K562 (cell line): ENCODE results near the gene CDADC1. TPM values are rescaled to one million over a fixed set of nuclear protein-coding genes. Genes with fewer than 3 reads are reported as not detected.

Experiments used
- ATAC-seq: fragments of 200-7000 bp; cut with Tn5 transposase; 3 replicates; pipeline ENCODE4 v1.9.1; 2020; ENCODE audit warnings: moderate library complexity
- BruUV-seq: library from RNA; stranded (reverse); fragments of 400-500 nt; replicated peaks from 2 replicates; lab custom pipeline; 2021; lab: Mats Ljungman, UMichigan
- CTCF ChIA-PET: fragments of 300-600 bp; formaldehyde crosslinking; extraction: SDS; loops from one replicate; lab custom pipeline; 2021; ENCODE audit warnings: low intra/inter-chr PET ratio; lab: Yijun Ruan, JAX
- POLR2A ChIA-PET: fragments of 300-600, 350-650 bp; sonication (Branson Sonifier 250); formaldehyde crosslinking; extraction: SDS; loops from one replicate; lab custom pipeline; 2021; ENCODE audit warnings: antibody characterized with exemption, inconsistent platforms; lab: Yijun Ruan, JAX
- DNase-seq, 4 experiments: peaks; one replicate each; pipeline versions ENCODE4 v3.0.0 to v3.0.0-alpha.2; 2011 to 2018; ENCODE audit warnings: low spot score in 3 of 4, mixed read lengths in 3 of 4; ENCODE audit errors: extremely low read depth in 1 of 4
- FAIRE-seq: peaks from 2 replicates; lab custom pipeline; 2011; peaks lifted over from hg19 to GRCh38; lab: Jason Lieb, UNC
- H2AFZ ChIP-seq: 2 replicates; pipeline ENCODE4 v1.6.0; 2011; ENCODE audit warnings: low read depth, low read length, control low read depth, inconsistent platforms
- H3K27ac ChIP-seq: fragments of 200-600 bp; 3 replicates; pipeline ENCODE4 v1.8.0; 2011; ENCODE audit warnings: low read depth, mild to moderate bottlenecking, control low read depth, inconsistent platforms, low read length, moderate library complexity, mixed read lengths; ENCODE audit errors: extremely low read depth
- H3K27me3 ChIP-seq, 2 experiments: fragments of 300-600 bp in 1 of 2; 2 replicates in 1 of 2; 3 replicates in 1 of 2; pipeline versions ENCODE4 v1.6.0 to v1.8.0; 2011; ENCODE audit warnings: inconsistent platforms in 2 of 2, low read length in 2 of 2, mild to moderate bottlenecking in 1 of 2, mixed read lengths in 1 of 2, moderate library complexity in 1 of 2; ENCODE audit not compliant: control insufficient read depth in 2 of 2, insufficient read depth in 2 of 2
- H3K36me3 ChIP-seq: fragments of 300-600 bp; 3 replicates; pipeline ENCODE4 v1.8.0; 2011; ENCODE audit warnings: mild to moderate bottlenecking, low read length, inconsistent platforms; ENCODE audit not compliant: control insufficient read depth, insufficient read depth
- H3K4me1 ChIP-seq, 2 experiments: fragments of 200-600 bp in 1 of 2; replicated peaks in 1 of 2; 2 replicates in 1 of 2; 3 replicates in 1 of 2; pipeline versions ENCODE4 v1.5.1 to v1.8.0; 2011; ENCODE audit warnings: inconsistent platforms in 2 of 2, low read length in 2 of 2, mild to moderate bottlenecking in 1 of 2, mixed read lengths in 1 of 2, moderate library complexity in 1 of 2; ENCODE audit not compliant: control insufficient read depth in 2 of 2, insufficient read depth in 2 of 2
- H3K4me2 ChIP-seq: 2 replicates; pipeline ENCODE4 v1.6.1; 2011; ENCODE audit warnings: low read length, control low read depth, inconsistent platforms, mixed read lengths; ENCODE audit not compliant: insufficient read depth
- H3K4me3 ChIP-seq: fragments of 200-600 bp; sonication (generic), shearing (Covaris generic); 2 replicates; pipeline ENCODE4 v1.5.1; 2016; ENCODE audit warnings: control low read depth, inconsistent platforms
- H3K79me2 ChIP-seq: fragments of 200-600 bp; 3 replicates; pipeline ENCODE4 v1.8.0; 2011; ENCODE audit warnings: low read length, inconsistent platforms; ENCODE audit not compliant: control insufficient read depth, insufficient read depth
- H3K9ac ChIP-seq, 2 experiments: 2 replicates each; pipeline versions ENCODE4 v1.6.0 to v1.6.1; 2011; ENCODE audit warnings: low read depth in 2 of 2, low read length in 2 of 2, control low read depth in 1 of 2, inconsistent platforms in 1 of 2, mild to moderate bottlenecking in 1 of 2, mixed read lengths in 1 of 2; ENCODE audit not compliant: insufficient read depth in 1 of 2
- H3K9me1 ChIP-seq: one replicate; pipeline ENCODE4 v1.6.0; 2011; ENCODE audit warnings: inconsistent platforms, mild to moderate bottlenecking, low read length, moderate library complexity; ENCODE audit not compliant: control insufficient read depth, insufficient read depth
- H3K9me3 ChIP-seq: replicated peaks from 2 replicates; pipeline ENCODE4 v1.5.1; 2011; ENCODE audit warnings: low read depth, low read length, inconsistent platforms; ENCODE audit not compliant: control insufficient read depth, insufficient read depth
- H4K20me1 ChIP-seq: replicated peaks from 2 replicates; pipeline ENCODE4 v1.6.1; 2011; ENCODE audit warnings: low read length, inconsistent platforms, mixed read lengths; ENCODE audit not compliant: control insufficient read depth, insufficient read depth
- ARHGAP35 ChIP-seq: fragments of 450-650 bp; IDR thresholded peaks from 2 replicates; pipeline ENCODE4 v1.6.1; 2018; ENCODE audit not compliant: partially characterized antibody
- ATF7 ChIP-seq: fragments of 450-650 bp; IDR thresholded peaks from 2 replicates; pipeline ENCODE4 v1.7.1; 2014; ENCODE audit warnings: mild to moderate bottlenecking, moderate library complexity
- CBX8 ChIP-seq: fragments of 200-600 bp; sonication (generic); IDR thresholded peaks from 2 replicates; pipeline ENCODE4 v1.6.1; 2012; ENCODE audit warnings: borderline replicate concordance, mixed run types, low read depth, mild to moderate bottlenecking, moderate library complexity, mixed read lengths, low read length, control low read depth, inconsistent platforms; ENCODE audit not compliant: poor library complexity, severe bottlenecking; ENCODE audit errors: extremely low read depth
- DMBX1 ChIP-seq: fragments of 250-450 bp; sonication (Bioruptor Pico); IDR thresholded peaks from 2 replicates; pipeline ENCODE4 v1.8.0; 2022; ENCODE audit warnings: inconsistent platforms, mild to moderate bottlenecking, moderate library complexity, borderline replicate concordance
- EWSR1 ChIP-seq: fragments of 450-650 bp; IDR thresholded peaks from 2 replicates; pipeline ENCODE4 v1.6.1; 2018; ENCODE audit warnings: borderline replicate concordance, mild to moderate bottlenecking, low read depth, moderate library complexity; ENCODE audit not compliant: partially characterized antibody
- FOXM1 ChIP-seq, 2 experiments: fragments of 450-650 bp in 1 of 2; sonication (generic) in 1 of 2; formaldehyde crosslinking in 1 of 2; IDR thresholded peaks; 2 replicates each; pipeline versions ENCODE4 v1.6.1 to v1.9.0; 2017 to 2022; ENCODE audit warnings: low read depth in 2 of 2, mild to moderate bottlenecking in 2 of 2, missing genetic modification reagents in 1 of 2, moderate library complexity in 1 of 2
- HNRNPK ChIP-seq: fragments of 200-400 bp; formaldehyde crosslinking; IDR thresholded peaks from one replicate; pipeline ENCODE4 v1.6.1; 2018; ENCODE audit warnings: mild to moderate bottlenecking, low read depth, low read length; ENCODE audit not compliant: poor library complexity, severe bottlenecking
- JUN ChIP-seq, 2 experiments: sonication (generic) in 1 of 2; formaldehyde crosslinking in 1 of 2; IDR thresholded peaks; 2 replicates each; pipeline versions ENCODE4 v1.6.1 to v1.8.0; 2012 to 2022; ENCODE audit warnings: borderline replicate concordance in 2 of 2, mild to moderate bottlenecking in 2 of 2, improper control_type of control experiment in 1 of 2, low read depth in 1 of 2, low read length in 1 of 2, missing genetic modification reagents in 1 of 2
- LEF1 ChIP-seq: fragments of 450-650 bp; IDR thresholded peaks from 2 replicates; pipeline ENCODE4 v1.6.1; 2016; ENCODE audit warnings: mild to moderate bottlenecking
- SMARCC2 ChIP-seq: fragments of 450-650 bp; IDR thresholded peaks from 2 replicates; pipeline ENCODE4 v1.6.1; 2017; ENCODE audit warnings: antibody characterized with exemption, moderate library complexity, mild to moderate bottlenecking, low read depth
- SRSF9 ChIP-seq: fragments of 200-400 bp; formaldehyde crosslinking; IDR thresholded peaks from 2 replicates; pipeline ENCODE4 v1.6.1; 2017; ENCODE audit warnings: low read depth, low read length, borderline replicate concordance
- STAT5A ChIP-seq: IDR thresholded peaks from 2 replicates; pipeline ENCODE4 v1.6.1; 2012; ENCODE audit warnings: low read length, inconsistent platforms, borderline replicate concordance
- TCFL5 ChIP-seq: fragments of 250-450 bp; sonication (Bioruptor Pico); conservative IDR thresholded peaks from 2 replicates; pipeline ENCODE4 v1.6.1; 2021; ENCODE audit warnings: mild to moderate bottlenecking, moderate library complexity, matching md5 sums
- ZC3H4 ChIP-seq: sonication (generic); formaldehyde crosslinking; IDR thresholded peaks from 2 replicates; pipeline ENCODE4 v1.9.0; 2021; ENCODE audit warnings: missing genetic modification reagents, borderline replicate concordance
- ZC3H8 ChIP-seq: fragments of 450-650 bp; IDR thresholded peaks from 2 replicates; pipeline ENCODE4 v1.6.1; 2017
- ZFX ChIP-seq: sonication (generic); formaldehyde crosslinking; IDR thresholded peaks from 2 replicates; pipeline ENCODE4 v1.8.0; 2022; ENCODE audit warnings: mild to moderate bottlenecking, missing genetic modification reagents, moderate library complexity
- ZNF282 ChIP-seq: sonication (generic); formaldehyde crosslinking; IDR thresholded peaks from 2 replicates; pipeline ENCODE4 v1.8.1; 2023; ENCODE audit warnings: missing genetic modification reagents
- WGBS: fragments of 100-300 bp; shearing (Covaris generic); methylation state at CpG from one replicate; pipeline ENCODE4 v1.1.6; 2016; ENCODE audit warnings: low coverage, mixed read lengths; ENCODE audit not compliant: insufficient coverage; ENCODE audit errors: missing lambda C conversion rate; 5-methylcytosine and 5-hydroxymethylcytosine counted together
- in situ Hi-C: fragments of 300-500 bp; cut with MboI; formaldehyde crosslinking; loops from 4 replicates; pipeline ENCODE4 v1.15.0; 2018; ENCODE audit warnings: inconsistent platforms, mixed read lengths
- intact Hi-C: fragments of 100-400 bp; cut with micrococcal nuclease; formaldehyde crosslinking; loops from 2 replicates; pipeline ENCODE4 v1.14.2; 2022
- polyA plus RNA-seq, 8 experiments: library from polyadenylated mRNA; depleted of rRNA in 4 of 8; stranded (reverse) in 5 of 8; unstranded in 3 of 8; fragments of >200 nt; fragmentation: Nextera tagmentation in 2 of 8; fragmentation: Illumina TruSeq in 1 of 8; extraction: Ambion mirVana in 2 of 8; extraction: Trizol in 1 of 8; gene quantifications; 2 replicates each; pipeline versions ENCODE4 v1.2.1 to v1.2.3, GENCODE V29; 2011 to 2014; ENCODE audit warnings: inconsistent platforms in 1 of 8, missing spikeins in 1 of 8
- total RNA-seq, 7 experiments: library from RNA; depleted of rRNA in 6 of 7; stranded (reverse); fragments of >200 nt in 6 of 7; fragmentation: Illumina TruSeq in 2 of 7; extraction: Trizol in 2 of 7; gene quantifications; 2 replicates each; pipeline versions ENCODE4 v1.2.1 to v1.2.3, GENCODE V29; 2011 to 2021; ENCODE audit warnings: low replicate concordance in 1 of 7
- TF ChIP-seq, protein P1 (sequence below): sonication (generic); formaldehyde crosslinking; IDR thresholded peaks from 2 replicates; pipeline ENCODE4 v1.8.0; 2022; ENCODE audit warnings: mild to moderate bottlenecking, low read depth, missing genetic modification reagents
- TF ChIP-seq, protein P2 (sequence below): sonication (generic); formaldehyde crosslinking; IDR thresholded peaks from 2 replicates; pipeline ENCODE4 v1.8.1; 2022; ENCODE audit warnings: missing genetic modification reagents

CDADC1 gene
- total and polyA plus RNA-seq, 9 of the 15 experiments (the other 6 are each of a cell fraction or from before 2014, with no cell fraction given): 4.1 to 11.8 (median 6.3) TPM

DNA sequence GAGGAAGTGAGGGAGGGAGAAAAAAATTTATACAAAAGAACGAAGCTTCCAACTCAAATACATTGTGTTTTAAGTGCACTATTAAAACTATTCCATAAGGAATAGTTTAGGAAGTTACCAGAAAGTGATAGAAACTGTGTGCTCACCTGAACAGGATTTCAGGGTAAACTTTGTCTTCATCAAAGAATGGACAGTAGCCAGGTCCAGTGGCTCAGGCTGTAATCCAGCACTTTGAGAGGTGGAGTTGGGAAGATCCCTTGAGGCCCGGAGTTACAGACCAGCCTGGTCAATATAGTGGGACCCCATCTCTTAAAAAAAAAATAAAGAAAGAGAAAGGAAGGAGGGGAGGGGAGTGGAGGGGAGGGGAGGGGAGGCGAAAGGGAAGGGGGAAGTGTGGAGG is 13.0 kb upstream of the CDADC1 start:
- intact Hi-C loops (loop anchor here (5.0 kb wide), 1 partner anchor 48 kb away; no protein-coding TSS in a partner anchor), in situ Hi-C loops (no loop called here)
- H3K4me1 ChIP-seq: no peaks in the 10 kb centered on the region; a peak in 1 of 5 replicates
- CTCF ChIA-PET: no interaction called here
- H3K36me3 ChIP-seq: no peaks in the 10 kb centered on the region
- no peak overlapping the region for H3K4me3 ChIP-seq
- no peaks in the 10 kb centered on the region for H3K27me3 ChIP-seq
- no peaks in the 10 kb centered on the region for H3K9me1 ChIP-seq
- H3K27ac ChIP-seq: no peak overlapping the region
- FAIRE-seq: no peak
- no peak for ATAC-seq
- DNase-seq: no peak
- TF ChIP-seq SMARCC2 (no peak), CBX8 (no peak), ZNF282 (CRISPR knock-in tag) (no peak), FOXM1 (IDR thresholded peaks at IDR 0.05; ENCODE audit: low read depth) (no peak), FOXM1 (CRISPR knock-in tag; IDR thresholded peaks at IDR 0.05; ENCODE audit: low read depth) (no peak), STAT5A (no peak), HNRNPK (no peak), ZC3H4 (no peak), DMBX1 (no peak), ARHGAP35 (no peak), ATF7 (no peak), TCFL5 (CRISPR knock-in tag) (no peak), JUN (IDR thresholded peaks at IDR 0.05; ENCODE audit: borderline replicate concordance, low read depth, low read length) (no peak), JUN (CRISPR knock-in tag; IDR thresholded peaks at IDR 0.05; ENCODE audit: borderline replicate concordance) (no peak), SRSF9 (no peak), ZFX (CRISPR knock-in tag) (no peak), EWSR1 (no peak), LEF1 (no peak), ZC3H8 (no peak)
- TF ChIP-seq, protein P1, sequence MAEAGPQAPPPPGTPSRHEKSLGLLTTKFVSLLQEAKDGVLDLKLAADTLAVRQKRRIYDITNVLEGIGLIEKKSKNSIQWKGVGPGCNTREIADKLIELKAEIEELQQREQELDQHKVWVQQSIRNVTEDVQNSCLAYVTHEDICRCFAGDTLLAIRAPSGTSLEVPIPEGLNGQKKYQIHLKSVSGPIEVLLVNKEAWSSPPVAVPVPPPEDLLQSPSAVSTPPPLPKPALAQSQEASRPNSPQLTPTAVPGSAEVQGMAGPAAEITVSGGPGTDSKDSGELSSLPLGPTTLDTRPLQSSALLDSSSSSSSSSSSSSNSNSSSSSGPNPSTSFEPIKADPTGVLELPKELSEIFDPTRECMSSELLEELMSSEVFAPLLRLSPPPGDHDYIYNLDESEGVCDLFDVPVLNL (CRISPR knock-in tag): no peak
- TF ChIP-seq, protein P2, sequence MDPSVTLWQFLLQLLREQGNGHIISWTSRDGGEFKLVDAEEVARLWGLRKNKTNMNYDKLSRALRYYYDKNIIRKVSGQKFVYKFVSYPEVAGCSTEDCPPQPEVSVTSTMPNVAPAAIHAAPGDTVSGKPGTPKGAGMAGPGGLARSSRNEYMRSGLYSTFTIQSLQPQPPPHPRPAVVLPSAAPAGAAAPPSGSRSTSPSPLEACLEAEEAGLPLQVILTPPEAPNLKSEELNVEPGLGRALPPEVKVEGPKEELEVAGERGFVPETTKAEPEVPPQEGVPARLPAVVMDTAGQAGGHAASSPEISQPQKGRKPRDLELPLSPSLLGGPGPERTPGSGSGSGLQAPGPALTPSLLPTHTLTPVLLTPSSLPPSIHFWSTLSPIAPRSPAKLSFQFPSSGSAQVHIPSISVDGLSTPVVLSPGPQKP (CRISPR knock-in tag): no peak
- no peaks in the 10 kb centered on the region for H3K79me2 ChIP-seq
- no peak overlapping the region for H2AFZ ChIP-seq
- H3K9me3 ChIP-seq: no peaks in the 10 kb centered on the region
- H3K9ac ChIP-seq: no peak overlapping the region
- POLR2A ChIA-PET: no interaction called here
- no peaks in the 10 kb centered on the region for H4K20me1 ChIP-seq
- no TSS peak for BruUV-seq
- 33% methylated on average over 1 of the region's 3 CpGs for WGBS
- H3K4me2 ChIP-seq: no peak overlapping the region
